GM13976 (cell line): ENCODE data around the gene ZNF224.

Experiments used
- DNase-seq: peaks from one replicate; pipeline ENCODE4 v3.0.0; 2012; ENCODE audit warnings: low spot score
- CTCF ChIP-seq: IDR thresholded peaks from 2 replicates; pipeline ENCODE4 v1.5.1; 2012; ENCODE audit warnings: borderline replicate concordance, mild to moderate bottlenecking; ENCODE audit not compliant: insufficient read depth; ENCODE audit errors: extremely low read depth, missing control alignments, control extremely low read depth
- in situ Hi-C: fragments of 300-500 bp; cut with MboI; formaldehyde crosslinking; loops from one replicate; pipeline ENCODE4 v1.12.0; 2022; ENCODE audit warnings: low sequenced_read_pairs, mixed read lengths, inconsistent platforms; ENCODE audit not compliant: unreplicated experiment

The ZNF224 gene

GRCh38 chr19:44131955-44132354 is 37.8 kb downstream of the ZNF224 start:
- DNase-seq, result no peak
- in situ Hi-C loops, result no loop called here
- TF ChIP-seq CTCF, result no peak

GRCh38 chr19:44141191-44142058 is 47.3 kb downstream of the ZNF224 start, which contains the start of gene ZNF234:
TSS of gene ZNF234 (plus strand) at chr19:44141554. CDS start at chr19:44144633, 3,079 bp downstream.
- peak; percentile 87 for DNase-seq
- in situ Hi-C loops, result no loop called here
- no peak for TF ChIP-seq CTCF

- no peak for DNase-seq
- TF ChIP-seq CTCF, result no peak
- in situ Hi-C loops, result no loop called here
Measured at GRCh38 chr19:44142059-44142433, 47.9 kb downstream of the ZNF224 start.

- no peak for TF ChIP-seq CTCF
- in situ Hi-C loops, result no loop called here
- no peak for DNase-seq
Measured at GRCh38 chr19:44149776-44150175, 55.6 kb downstream of the ZNF224 start.

- no peak for DNase-seq
- in situ Hi-C loops, result no loop called here
Measured at GRCh38 chr19:44151491-44151890, 57.3 kb downstream of the ZNF224 start.

GRCh38 chr19:44156475-44156874 is 62.3 kb downstream of the ZNF224 start:
- DNase-seq, result no peak
- in situ Hi-C loops, result no loop called here
- TF ChIP-seq CTCF, result no peak

More at GRCh38 chr19:44151491-44151890, 57.3 kb downstream of the ZNF224 start:
- TF ChIP-seq CTCF, result no peak
